H1 (cell line): ENCODE measurements around the gene SPINK1. TPM values are rescaled to one million over a fixed set of nuclear protein-coding genes. Genes with fewer than 3 reads are reported as not detected.

Experiments used
- CTCF ChIA-PET: fragments of 300-600 bp; sonication (Branson Sonifier 250); formaldehyde crosslinking; loops from one replicate; lab custom pipeline; 2021; ENCODE audit not compliant: partially characterized antibody; lab: Charles Lee
- POLR2A ChIA-PET: fragments of 300-600 bp; sonication (Branson Sonifier 250); formaldehyde crosslinking; loops from one replicate; lab custom pipeline; 2021; ENCODE audit warnings: inconsistent platforms; ENCODE audit not compliant: partially characterized antibody; lab: Charles Lee
- DNase-seq, 2 experiments: peaks; one replicate each; pipeline versions ENCODE4 v3.0.0 to v3.0.0-alpha.2; 2010 to 2022; ENCODE audit warnings: low spot score in 2 of 2, low read depth in 1 of 2, mixed read lengths in 1 of 2
- FAIRE-seq: peaks from 2 replicates; lab custom pipeline; 2011; peaks lifted over from hg19 to GRCh38; lab: Jason Lieb, UNC
- H2AFZ ChIP-seq: 2 replicates; pipeline ENCODE4 v1.8.1; 2012; ENCODE audit warnings: low read length, inconsistent platforms
- H2AK5ac ChIP-seq: 2 replicates; pipeline ENCODE4 v1.6.1; 2013; ENCODE audit warnings: low read depth, low read length
- H2BK120ac ChIP-seq: replicated peaks from 2 replicates; pipeline ENCODE3; 2013; ENCODE audit warnings: low read depth, low read length, inconsistent platforms
- H2BK12ac ChIP-seq: 2 replicates; pipeline ENCODE4 v1.6.1; 2013; ENCODE audit warnings: low read depth, low read length
- H2BK15ac ChIP-seq: 2 replicates; pipeline ENCODE4 v1.6.1; 2013; ENCODE audit warnings: low read length
- H2BK20ac ChIP-seq: 2 replicates; pipeline ENCODE4 v1.6.1; 2013; ENCODE audit warnings: low read length
- H2BK5ac ChIP-seq: 2 replicates; pipeline ENCODE4 v1.6.1; 2013; ENCODE audit warnings: low read depth, low read length
- H3K14ac ChIP-seq: 2 replicates; pipeline ENCODE4 v1.6.1; 2013; ENCODE audit warnings: inconsistent platforms; ENCODE audit not compliant: insufficient read length
- H3K18ac ChIP-seq: 2 replicates; pipeline ENCODE4 v1.6.1; 2013; ENCODE audit warnings: low read length; ENCODE audit errors: extremely low read depth
- H3K23ac ChIP-seq: 2 replicates; pipeline ENCODE4 v1.6.1; 2013; ENCODE audit warnings: inconsistent platforms; ENCODE audit not compliant: insufficient read length
- H3K23me2 ChIP-seq: 2 replicates; pipeline ENCODE4 v1.6.1; 2013; ENCODE audit warnings: low read depth, low read length
- H3K27ac ChIP-seq: 2 replicates; pipeline ENCODE4 v1.6.1; 2011; ENCODE audit warnings: low read depth, low read length, inconsistent platforms
- H3K27me3 ChIP-seq, 4 experiments: replicated peaks in 1 of 4; 1 replicate in 1 of 4; 2 replicates in 3 of 4; pipeline versions ENCODE4 v1.6.1 to v1.8.1; 2011 to 2013; ENCODE audit warnings: low read length in 3 of 4, mild to moderate bottlenecking in 3 of 4, inconsistent platforms in 2 of 4, mixed read lengths in 2 of 4, moderate library complexity in 1 of 4; ENCODE audit not compliant: control insufficient read depth in 3 of 4, insufficient read depth in 3 of 4; ENCODE audit errors: extremely low read depth in 1 of 4
- H3K36me3 ChIP-seq, 4 experiments: 2 replicates each; pipeline versions ENCODE4 v1.6.1 to v1.8.1; 2011 to 2013; ENCODE audit warnings: mild to moderate bottlenecking in 4 of 4, low read length in 3 of 4, moderate library complexity in 2 of 4, control low read depth in 1 of 4, inconsistent platforms in 1 of 4; ENCODE audit not compliant: insufficient read depth in 4 of 4, control insufficient read depth in 2 of 4
- H3K4ac ChIP-seq: replicated peaks from 2 replicates; pipeline ENCODE3; 2013; ENCODE audit warnings: low read length, low read depth, mixed read lengths, inconsistent platforms; ENCODE audit not compliant: insufficient read length
- H3K4me1 ChIP-seq, 4 experiments: replicated peaks in 1 of 4; 1 replicate in 1 of 4; 2 replicates in 3 of 4; pipeline versions ENCODE4 v1.6.1 to v1.8.1; 2011 to 2013; ENCODE audit warnings: low read length in 3 of 4, inconsistent platforms in 2 of 4, mixed read lengths in 1 of 4; ENCODE audit not compliant: insufficient read depth in 4 of 4, control insufficient read depth in 3 of 4
- H3K4me2 ChIP-seq, 2 experiments: 2 replicates each; pipeline versions ENCODE4 v1.6.1 to v1.8.1; 2011 to 2013; ENCODE audit warnings: low read depth in 2 of 2, low read length in 2 of 2, control low read depth in 1 of 2, inconsistent platforms in 1 of 2, mild to moderate bottlenecking in 1 of 2; ENCODE audit not compliant: insufficient read depth in 1 of 2
- H3K4me3 ChIP-seq, 4 experiments: fragments of 200-600, 300-600 bp in 1 of 4; sonication (generic), shearing (Covaris generic), sonication (Bioruptor Twin) in 1 of 4; 2 replicates each; pipeline versions ENCODE4 v1.5.1 to v1.8.1; 2011 to 2016; ENCODE audit warnings: low read length in 4 of 4, low read depth in 3 of 4, control low read depth in 2 of 4, inconsistent platforms in 2 of 4, mild to moderate bottlenecking in 2 of 4, mixed read lengths in 1 of 4, moderate library complexity in 1 of 4; ENCODE audit not compliant: insufficient read depth in 2 of 4; ENCODE audit errors: extremely low read depth in 1 of 4
- H3K56ac ChIP-seq: replicated peaks from 2 replicates; pipeline ENCODE3; 2013; ENCODE audit warnings: low read depth, mild to moderate bottlenecking, mixed read lengths, low read length, inconsistent platforms; ENCODE audit not compliant: insufficient read length
- H3K79me1 ChIP-seq: 2 replicates; pipeline ENCODE4 v1.6.1; 2013; ENCODE audit warnings: low read depth, low read length, control low read depth
- H3K79me2 ChIP-seq, 2 experiments: 2 replicates each; pipeline versions ENCODE4 v1.6.1 to v1.8.1; 2012 to 2013; ENCODE audit warnings: low read length in 2 of 2, mild to moderate bottlenecking in 2 of 2, inconsistent platforms in 1 of 2; ENCODE audit not compliant: insufficient read depth in 2 of 2, control insufficient read depth in 1 of 2
- H3K9ac ChIP-seq, 4 experiments: replicated peaks in 1 of 4; 1 replicate in 1 of 4; 2 replicates in 3 of 4; pipeline versions ENCODE4 v1.6.1 to v1.8.1; 2011 to 2013; ENCODE audit warnings: low read depth in 3 of 4, low read length in 3 of 4, control low read depth in 2 of 4, mild to moderate bottlenecking in 2 of 4, moderate library complexity in 2 of 4, inconsistent platforms in 1 of 4; ENCODE audit errors: extremely low read depth in 1 of 4
- H3K9me3 ChIP-seq, 2 experiments: 2 replicates each; pipeline versions ENCODE4 v1.6.1 to v1.8.1; 2012 to 2013; ENCODE audit warnings: mild to moderate bottlenecking in 2 of 2, moderate library complexity in 2 of 2, control low read depth in 1 of 2, inconsistent platforms in 1 of 2, low read depth in 1 of 2, low read length in 1 of 2, mixed read lengths in 1 of 2; ENCODE audit not compliant: insufficient read depth in 2 of 2
- H4K20me1 ChIP-seq, 2 experiments: replicated peaks in 1 of 2; 2 replicates each; pipeline versions ENCODE3 to v1.8.1; 2011 to 2013; ENCODE audit warnings: inconsistent platforms in 2 of 2, low read length in 2 of 2, mild to moderate bottlenecking in 1 of 2; ENCODE audit not compliant: insufficient read depth in 2 of 2, control insufficient read depth in 1 of 2
- H4K5ac ChIP-seq: 2 replicates; pipeline ENCODE4 v1.6.1; 2013; ENCODE audit warnings: low read length, low read depth, mixed read lengths, inconsistent platforms; ENCODE audit not compliant: insufficient read length
- H4K8ac ChIP-seq: 2 replicates; pipeline ENCODE4 v1.8.0; 2013; ENCODE audit warnings: mild to moderate bottlenecking, moderate library complexity, low read length, inconsistent platforms; ENCODE audit not compliant: insufficient read depth; ENCODE audit errors: extremely low read depth
- H4K91ac ChIP-seq: replicated peaks from 2 replicates; pipeline ENCODE3; 2013; ENCODE audit warnings: low read length, mixed read lengths, inconsistent platforms; ENCODE audit not compliant: insufficient read length
- KDM1A ChIP-seq: fragments of 200-600, 300-600 bp; sonication (generic); IDR thresholded peaks from 2 replicates; pipeline ENCODE4 v1.7.1; 2016; ENCODE audit warnings: mild to moderate bottlenecking, low read length, borderline replicate concordance
- POLR2A ChIP-seq, 2 experiments: IDR thresholded peaks; 1 replicate in 1 of 2; 2 replicates in 1 of 2; pipeline ENCODE4 v1.6.1; 2011; ENCODE audit warnings: low read depth in 2 of 2, low read length in 2 of 2, mild to moderate bottlenecking in 2 of 2; ENCODE audit errors: control extremely low read depth in 1 of 2
- POLR2AphosphoS5 ChIP-seq: IDR thresholded peaks from 2 replicates; pipeline ENCODE4 v1.6.1; 2011; ENCODE audit warnings: low read depth, low read length
- SIX5 ChIP-seq: IDR thresholded peaks from 2 replicates; pipeline ENCODE4 v1.6.1; 2011; ENCODE audit warnings: mild to moderate bottlenecking, low read depth, low read length
- SP2 ChIP-seq: IDR thresholded peaks from 2 replicates; pipeline ENCODE4 v1.6.1; 2012; ENCODE audit warnings: mild to moderate bottlenecking, low read length, inconsistent platforms
- WGBS, 2 experiments: shearing (Covaris generic) in 1 of 2; methylation state at CpG; one replicate each; pipeline versions ENCODE4 v1.1.6 to v1.1.7; 2013 to 2015; ENCODE audit warnings: low lambda C conversion rate in 2 of 2, mixed read lengths in 2 of 2, inconsistent platforms in 1 of 2, low coverage in 1 of 2, missing lambda C conversion rate in 1 of 2; ENCODE audit not compliant: insufficient replicate concordance in 2 of 2, insufficient coverage in 1 of 2, insufficient read length in 1 of 2; ENCODE audit errors: extremely low coverage in 1 of 2, missing lambda C conversion rate in 1 of 2; 5-methylcytosine and 5-hydroxymethylcytosine counted together
- polyA plus RNA-seq, 7 experiments: library from polyadenylated mRNA; depleted of rRNA in 3 of 7; stranded (reverse) in 5 of 7; unstranded in 2 of 7; fragments of >200 nt in 5 of 7; fragments of 200-250 nt in 2 of 7; gene quantifications; 1 replicate in 5 of 7; 2 replicates in 1 of 7; 4 replicates in 1 of 7; pipeline versions ENCODE4 v1.2.1 to v1.2.3, GENCODE V29; 2011 to 2013; ENCODE audit warnings: missing spikeins in 2 of 7, mixed read lengths in 2 of 7
- total RNA-seq: library from RNA; stranded (reverse); fragmentation: NEBNext Ultra II Directional; extraction: Animal tissue kit (Norgen Biotek cat#: 25700); gene quantifications from 2 replicates; pipeline ENCODE4 v1.2.1, GENCODE V29; 2021

The SPINK1 gene
- total and polyA plus RNA-seq, 2 of the 8 experiments (the other 6 are each of a cell fraction or from before 2014, with no cell fraction given) = 0.48 to 1.3 TPM

DNA sequence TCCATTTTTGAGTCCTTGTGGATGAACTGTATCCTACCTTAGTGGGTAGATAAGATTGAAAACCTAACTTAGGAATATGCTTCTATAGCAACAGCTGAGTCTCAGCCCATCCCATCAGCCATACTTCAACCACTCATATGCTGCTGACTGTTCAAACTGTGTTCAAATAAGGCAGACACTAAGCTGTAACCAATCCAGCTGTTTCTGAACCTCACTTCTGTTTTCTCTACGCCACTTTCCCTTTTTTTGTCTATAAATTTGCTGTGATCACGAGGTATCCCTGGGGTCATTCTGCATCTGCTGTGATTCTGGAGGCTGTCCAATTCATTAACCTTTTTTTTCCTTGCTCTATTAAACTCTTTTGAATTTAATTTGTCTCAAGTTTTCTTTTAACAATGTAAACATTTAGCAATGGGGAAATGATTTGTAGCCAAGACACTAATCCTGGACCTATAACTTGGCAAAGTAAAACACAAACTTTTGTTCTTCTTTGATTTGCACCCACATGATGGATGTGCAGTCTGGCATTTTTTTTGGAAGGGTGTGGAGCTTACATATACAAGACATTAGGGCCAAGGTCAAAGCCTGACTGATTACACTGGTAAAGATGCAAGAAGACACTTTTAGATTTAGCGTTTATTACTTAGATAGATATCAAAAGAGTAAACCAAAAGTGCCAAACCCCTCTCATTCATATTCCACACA is 32.1 kb upstream of the SPINK1 start:
- Histone ChIP-seq H3K23ac (no peak overlapping the region), H3K36me3 (peaks cover 0 to 51% (median 10%) of the 10 kb centered on the region in 4 experiments; a peak in 6 of 8 replicates), H3K18ac (no peak overlapping the region), H2AFZ (no peak overlapping the region), H2AK5ac (no peak overlapping the region), H3K27ac (no peak overlapping the region), H3K9ac (no peak overlapping the region), H4K5ac (no peak overlapping the region), H3K4me3 (no peak overlapping the region), H3K79me1 (no peaks in the 10 kb centered on the region), H2BK15ac (no peak overlapping the region), H3K4me2 (peak overlapping the region in 1 of 2 experiments; percentile 36; a peak in 1 of 4 replicates), H3K27me3 (no peaks in the 10 kb centered on the region), H4K91ac (no peak overlapping the region), H2BK5ac (0 out of 2 replicates have a peak overlapping the region, but pooled peaks have one; percentile 29), H3K79me2 (peaks cover 0 to 29% of the 10 kb centered on the region in 2 experiments; a peak in 2 of 4 replicates)
- DNase-seq (no peak), FAIRE-seq (no peak)
- 91% methylated on average over 3 of the region's 3 CpGs; no CpG with 5 or more reads in 1 of the 2 experiments for WGBS, 2 experiments
- TF ChIP-seq POLR2AphosphoS5 = peak; percentile 79
- no peak for TF ChIP-seq SP2
- no peak for TF ChIP-seq SIX5
- no peak for TF ChIP-seq KDM1A
- TF ChIP-seq POLR2A (IDR thresholded peaks at IDR 0.05; ENCODE audit: control extremely low read depth in 1 of 2, low read depth in 2 of 2, low read length in 2 of 2) = peak in 1 of 2 experiments; percentile 69; a peak in 1 of 3 replicates
- TF ChIP-seq, all 59 proteins: peak for 2
- H2BK120ac ChIP-seq = no peak overlapping the region
- H3K4me1 ChIP-seq = peaks cover 2 to 21% (median 19%) of the 10 kb centered on the region in 4 experiments; a peak in 6 of 7 replicates
- no peak overlapping the region for H3K4ac ChIP-seq
- CTCF ChIA-PET = interaction anchor here (1.0 to 2.0 kb wide), 2 partner anchors 12 to 71 kb away, joined by 3 to 11 read pairs; no protein-coding TSS in a partner anchor
- no peak overlapping the region for H4K8ac ChIP-seq
- H3K23me2 ChIP-seq = no peaks in the 10 kb centered on the region
- H3K9me3 ChIP-seq = no peaks in the 10 kb centered on the region
- H3K56ac ChIP-seq = no peak overlapping the region
- POLR2A ChIA-PET = interaction anchor here (0.7 to 26.7 kb wide), 13 partner anchors 6 to 1531 kb away, joined by 3 to 730 read pairs (median 3); partner anchors contain the start of gene SCGB3A2
- H4K20me1 ChIP-seq = peaks cover 0 to 1% of the 10 kb centered on the region in 2 experiments
- H2BK20ac ChIP-seq = no peak overlapping the region
- no peak overlapping the region for H3K14ac ChIP-seq
- no peak overlapping the region for H2BK12ac ChIP-seq
